HG02852 (cell line): ENCODE data around the gene CBLIF.
A peak's percentile ranks its signal among the peaks of the same experiment; 100 is the strongest.
"Not testable (repeated sequence)": the region's sequence is repeated elsewhere in the genome, so short reads cannot be mapped to it uniquely, and the experiment has no call there.

Experiments
- ATAC-seq: cut with Tn5 transposase; IDR thresholded peaks from one replicate; pipeline ENCODE4 v1.9.1; 2021; ENCODE audit warnings: mild to moderate bottlenecking, moderate library complexity; ENCODE audit not compliant: unreplicated experiment

The CBLIF gene

GRCh38 chr11:59848439-59848838, 3.1 kb upstream of the CBLIF start:
- ATAC-seq, result not testable (repeated sequence)

GRCh38 chr11:59847626-59848025, 2.3 kb upstream of the CBLIF start:
- ATAC-seq, result no peak

- ATAC-seq, result no peak
These were observed 1.3 kb upstream of the CBLIF start for GRCh38 chr11:59846556-59846955.

GRCh38 chr11:59842316-59842715, 3.0 kb downstream of the CBLIF start:
- ATAC-seq, result no peak

- no peak for ATAC-seq
These were observed 3.8 kb downstream of the CBLIF start for GRCh38 chr11:59841514-59841913.

GRCh38 chr11:59839615-59840014, 5.7 kb downstream of the CBLIF start:
- no peak for ATAC-seq

- no peak for ATAC-seq
These were observed 11.7 kb downstream of the CBLIF start for GRCh38 chr11:59833602-59834001.

- ATAC-seq, result no peak
These were observed 15.9 kb downstream of the CBLIF start for GRCh38 chr11:59829358-59829757.

- ATAC-seq, result peak; percentile 87
These were observed 22.2 kb downstream of the CBLIF start for GRCh38 chr11:59822989-59823566.

GRCh38 chr11:59818572-59818971, 26.7 kb downstream of the CBLIF start:
- no peak for ATAC-seq

GRCh38 chr11:59816434-59816833, 28.9 kb downstream of the CBLIF start:
- ATAC-seq, result not testable (repeated sequence)

- no peak for ATAC-seq
These were observed 29.5 kb downstream of the CBLIF start for GRCh38 chr11:59815754-59816153.

GRCh38 chr11:59814021-59814420, 31.3 kb downstream of the CBLIF start:
- no peak for ATAC-seq

GRCh38 chr11:59813364-59813763, 31.9 kb downstream of the CBLIF start:
- no peak for ATAC-seq

GRCh38 chr11:59812220-59812619, 33.1 kb downstream of the CBLIF start:
- ATAC-seq, result no peak

- no peak for ATAC-seq
These were observed 34.4 kb downstream of the CBLIF start for GRCh38 chr11:59810911-59811259.

GRCh38 chr11:59810189-59810910, 34.9 kb downstream of the CBLIF start, which contains the start of gene MRPL16:
MRPL16 (minus strand) TSS chr11:59810778; CDS start chr11:59810658, 120 bp downstream.
- peak; percentile 98 for ATAC-seq

GRCh38 chr11:59807047-59807610, 38.2 kb downstream of the CBLIF start:
- no peak for ATAC-seq

- no peak for ATAC-seq
These were observed 41.2 kb downstream of the CBLIF start for GRCh38 chr11:59804061-59804460.

GRCh38 chr11:59802639-59803176, 42.6 kb downstream of the CBLIF start:
- ATAC-seq, result no peak

- no peak for ATAC-seq
These were observed 43.2 kb downstream of the CBLIF start for GRCh38 chr11:59801981-59802638.
